HG02885 (cell line): ENCODE results near the gene TMEM175.
"Not testable (repeated sequence)": the region's sequence is repeated elsewhere in the genome, so short reads cannot be mapped to it uniquely, and the experiment has no call there.

ENCODE experiments used
- ATAC-seq: cut with Tn5 transposase; IDR thresholded peaks from one replicate; pipeline ENCODE4 v1.9.1; 2021; ENCODE audit warnings: mild to moderate bottlenecking; ENCODE audit not compliant: unreplicated experiment, poor library complexity

TMEM175 gene

GRCh38 chr4:998096-998691 lies 65.9 kb downstream of the TMEM175 start:
- no peak for ATAC-seq

- ATAC-seq = not testable (repeated sequence)
Measured at GRCh38 chr4:999240-999863, 67.1 kb downstream of the TMEM175 start.

DNA sequence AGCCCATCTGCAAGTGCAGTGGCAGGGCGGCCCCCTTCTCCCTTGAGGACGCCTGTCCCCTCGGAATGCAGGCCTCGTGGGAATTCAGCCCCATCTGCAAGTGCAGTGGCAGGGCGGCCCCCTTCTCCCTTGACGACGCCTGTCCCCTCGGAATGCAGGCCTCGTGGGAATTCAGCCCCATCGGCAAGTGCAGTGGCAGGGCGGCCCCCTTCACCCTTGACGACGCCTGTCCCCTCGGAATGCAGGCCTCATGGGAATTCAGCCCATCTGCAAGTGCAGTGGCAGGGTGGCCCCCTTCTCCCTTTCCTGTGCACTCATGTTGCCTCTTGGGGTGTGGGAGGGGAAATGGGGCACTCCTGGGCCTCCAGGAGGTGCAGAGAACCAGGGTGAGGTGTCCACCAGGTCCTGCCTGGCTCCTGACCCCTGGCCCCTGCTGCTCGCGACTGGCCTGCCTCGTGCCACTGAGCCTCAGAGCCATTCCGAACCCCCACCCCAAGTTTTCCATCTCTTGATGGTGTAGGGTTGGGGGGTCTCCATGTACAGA lies 67.7 kb downstream of the TMEM175 start:
- ATAC-seq = no peak

- ATAC-seq = no peak
Measured at GRCh38 chr4:1000686-1001260, 68.5 kb downstream of the TMEM175 start.

DNA sequence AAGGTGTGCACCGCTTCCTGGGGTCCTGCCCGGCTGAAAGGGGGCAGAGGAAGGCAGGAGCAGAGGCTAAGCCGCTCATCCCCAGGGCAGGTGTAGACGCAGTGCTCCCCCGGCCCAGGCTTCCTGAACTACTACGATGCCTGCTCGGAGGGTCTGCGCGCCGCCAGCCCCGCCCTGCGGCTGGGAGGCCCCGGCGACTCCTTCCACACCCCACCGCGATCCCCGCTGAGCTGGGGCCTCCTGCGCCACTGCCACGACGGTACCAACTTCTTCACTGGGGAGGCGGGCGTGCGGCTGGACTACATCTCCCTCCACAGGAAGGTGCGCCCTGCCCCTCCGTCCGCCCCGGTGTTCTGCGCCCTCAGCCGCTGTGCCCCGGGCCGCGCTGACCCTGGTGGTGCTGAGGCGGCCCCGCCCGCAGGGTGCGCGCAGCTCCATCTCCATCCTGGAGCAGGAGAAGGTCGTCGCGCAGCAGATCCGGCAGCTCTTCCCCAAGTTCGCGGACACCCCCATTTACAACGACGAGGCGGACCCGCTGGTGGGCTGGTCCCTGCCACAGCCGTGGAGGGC lies 69.4 kb downstream of the TMEM175 start:
- ATAC-seq = no peak

DNA sequence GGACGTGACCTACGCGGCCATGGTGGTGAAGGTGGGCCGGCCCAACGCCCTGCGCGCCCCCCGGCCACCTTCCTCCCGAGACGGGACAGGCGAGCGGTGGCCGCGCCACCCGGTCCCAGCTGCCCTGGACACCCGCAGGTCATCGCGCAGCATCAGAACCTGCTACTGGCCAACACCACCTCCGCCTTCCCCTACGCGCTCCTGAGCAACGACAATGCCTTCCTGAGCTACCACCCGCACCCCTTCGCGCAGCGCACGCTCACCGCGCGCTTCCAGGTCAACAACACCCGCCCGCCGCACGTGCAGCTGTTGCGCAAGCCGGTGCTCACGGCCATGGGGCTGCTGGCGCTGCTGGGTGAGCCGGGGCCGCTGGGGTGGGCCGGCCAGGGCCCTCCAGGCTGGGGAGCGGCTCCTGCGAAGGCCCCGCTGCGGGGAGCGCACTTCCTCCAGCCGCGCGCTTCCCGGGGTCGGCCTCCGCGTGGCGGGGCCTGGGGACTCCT lies 69.9 kb downstream of the TMEM175 start:
- ATAC-seq = no peak

DNA sequence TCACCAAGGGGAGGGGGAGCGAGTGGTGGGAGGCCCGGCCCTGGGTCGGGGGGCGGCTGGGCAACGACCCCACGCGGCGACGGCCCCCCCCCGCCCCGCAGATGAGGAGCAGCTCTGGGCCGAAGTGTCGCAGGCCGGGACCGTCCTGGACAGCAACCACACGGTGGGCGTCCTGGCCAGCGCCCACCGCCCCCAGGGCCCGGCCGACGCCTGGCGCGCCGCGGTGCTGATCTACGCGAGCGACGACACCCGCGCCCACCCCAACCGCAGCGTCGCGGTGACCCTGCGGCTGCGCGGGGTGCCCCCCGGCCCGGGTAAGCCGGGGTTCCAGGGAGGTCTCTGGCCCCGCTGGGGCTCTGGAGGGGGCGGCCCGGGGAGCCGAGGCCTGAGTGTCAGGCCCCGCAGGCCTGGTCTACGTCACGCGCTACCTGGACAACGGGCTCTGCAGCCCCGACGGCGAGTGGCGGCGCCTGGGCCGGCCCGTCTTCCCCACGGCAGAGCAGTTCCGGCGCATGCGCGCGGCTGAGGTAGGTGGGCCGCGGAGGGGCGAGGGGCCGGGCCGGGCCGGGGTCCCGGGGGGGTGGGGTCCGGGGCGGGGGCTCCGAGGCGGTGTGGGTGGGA lies 70.5 kb downstream of the TMEM175 start:
- ATAC-seq = no peak

- ATAC-seq = no peak
Measured at GRCh38 chr4:1003271-1004070, 71.2 kb downstream of the TMEM175 start.

DNA sequence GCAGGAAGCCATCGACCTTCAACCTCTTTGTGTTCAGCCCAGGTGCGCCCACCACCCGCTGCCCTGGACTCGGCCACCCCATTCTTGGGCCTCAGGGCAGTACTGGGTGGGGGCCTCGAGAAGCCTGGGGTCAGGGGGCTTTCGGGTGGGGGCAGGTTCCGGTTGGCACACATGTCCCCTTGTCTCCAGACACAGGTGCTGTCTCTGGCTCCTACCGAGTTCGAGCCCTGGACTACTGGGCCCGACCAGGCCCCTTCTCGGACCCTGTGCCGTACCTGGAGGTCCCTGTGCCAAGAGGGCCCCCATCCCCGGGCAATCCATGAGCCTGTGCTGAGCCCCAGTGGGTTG lies 71.8 kb downstream of the TMEM175 start:
- ATAC-seq = no peak

GRCh38 chr4:1004557-1005485 lies 72.6 kb downstream of the TMEM175 start:
- no peak for ATAC-seq

DNA sequence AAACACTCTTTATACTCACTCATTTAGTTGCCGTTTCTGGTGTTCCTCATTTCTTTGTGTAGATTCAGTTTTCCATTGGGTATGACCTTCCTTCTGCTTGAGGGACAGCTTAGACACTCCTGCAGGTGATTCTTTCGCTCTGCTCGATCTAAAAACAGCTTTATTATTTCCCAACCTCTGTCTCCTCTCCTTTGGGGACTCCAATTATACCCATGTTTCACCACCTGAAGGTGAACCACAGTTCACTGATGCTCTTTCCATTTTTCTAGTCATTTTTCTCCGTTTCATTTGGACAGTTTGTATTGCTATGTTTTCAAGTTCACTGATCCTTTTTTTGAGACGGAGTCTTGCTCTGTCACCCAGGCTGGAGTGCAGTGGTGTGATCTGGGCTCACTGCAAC lies 74.6 kb downstream of the TMEM175 start:
- no peak for ATAC-seq
